Upper lobe of left lung (tissue), 6 donors: ENCODE measurements around the gene ENTREP3. TPM values are rescaled to one million over a fixed set of nuclear protein-coding genes. Genes with fewer than 3 reads are reported as not detected.
"Not testable (repeated sequence)": the region's sequence is repeated elsewhere in the genome, so short reads cannot be mapped to it uniquely, and the experiment has no call there.

Experiments used
- ATAC-seq, 2 donors: fragments of 200-7000 bp; cut with Tn5 transposase; one replicate each; pipeline ENCODE4 v1.9.1; 2022; ENCODE audit warnings: mild to moderate bottlenecking in 2 of 2, moderate library complexity in 2 of 2; ENCODE audit not compliant: low FRiP score in 2 of 2
- DNase-seq, 2 donors: peaks; one replicate each; pipeline ENCODE4 v3.0.0-alpha.2; 2019 to 2020
- H3K27ac ChIP-seq, 4 donors: fragments of 200-600 bp; sonication (generic); one replicate each; pipeline ENCODE4 v1.5.1; 2016 to 2019
- H3K27me3 ChIP-seq, 4 donors: fragments of 200-600 bp; sonication (generic); one replicate each; pipeline ENCODE4 v1.5.1; 2017 to 2019
- H3K36me3 ChIP-seq, 4 donors: fragments of 200-600 bp; sonication (generic); one replicate each; pipeline ENCODE4 v1.5.1; 2016 to 2019
- H3K4me1 ChIP-seq, 4 donors: fragments of 200-600 bp; sonication (generic); one replicate each; pipeline ENCODE4 v1.5.1; 2018 to 2019
- H3K4me3 ChIP-seq, 4 donors: fragments of 200-600 bp; sonication (generic); one replicate each; pipeline ENCODE4 v1.5.1; 2017 to 2019; ENCODE audit warnings: mild to moderate bottlenecking in 2 of 4, moderate library complexity in 1 of 4
- H3K9me3 ChIP-seq, 4 donors: fragments of 200-600 bp; sonication (generic); one replicate each; pipeline ENCODE4 v1.5.1; 2018 to 2019
- CTCF ChIP-seq, 6 experiments: fragments of 450-650 bp in 4 of 6; fragments of 200-600 bp in 2 of 6; sonication (generic) in 2 of 6; IDR thresholded peaks; one replicate each; pipeline ENCODE4 v1.5.1; 2016 to 2019; ENCODE audit warnings: antibody characterized with exemption in 6 of 6
- EP300 ChIP-seq, 4 donors: sonication (generic); formaldehyde crosslinking; IDR thresholded peaks; one replicate each; pipeline ENCODE4 v1.5.1; 2017; ENCODE audit warnings: antibody characterized with exemption in 4 of 4, control low read depth in 2 of 4
- POLR2A ChIP-seq, 4 donors: fragments of 450-650 bp; IDR thresholded peaks; one replicate each; pipeline ENCODE4 v1.5.1; 2016 to 2017; ENCODE audit warnings: antibody characterized with exemption in 4 of 4, mild to moderate bottlenecking in 2 of 4
- POLR2AphosphoS5 ChIP-seq, 2 donors: sonication (generic); formaldehyde crosslinking; IDR thresholded peaks; one replicate each; pipeline ENCODE4 v1.5.1; 2017; ENCODE audit warnings: antibody characterized with exemption in 2 of 2
- WGBS, 2 donors: methylation state at CpG; one replicate each; pipeline ENCODE4 v1.1.5; 2017 to 2018; 5-methylcytosine and 5-hydroxymethylcytosine counted together
- total RNA-seq, 6 donors: library from RNA; depleted of rRNA in 4 of 6; stranded (reverse); fragments of >200 nt in 4 of 6; gene quantifications; one replicate each; pipeline versions ENCODE4 v1.1.0 to v1.2.1, GENCODE V29; 2016 to 2021
- donor health status: DM: no; HTN: no; CAD: no; lungs with moderate emphysema.
- donor health status: DM: no; HTN: yes; CAD: no; lungs with severe emphysema.

The ENTREP3 gene
- total RNA-seq, 6 donors from 2014 or later: 9.3 to 30.3 (median 20.6) TPM

- Histone ChIP-seq H3K4me3 (no peak overlapping the region), H3K27me3 (peaks cover 0 to 15% (median 7%) of the 10 kb centered on the region in 4 donors), H3K4me1 (peaks cover 0 to 10% (median 7%) of the 10 kb centered on the region in 4 donors), H3K9me3 (no peaks in the 10 kb centered on the region), H3K36me3 (no peaks in the 10 kb centered on the region), H3K27ac (no peak overlapping the region)
- ATAC-seq (peak in 1 of 2 donors; percentile 57), DNase-seq (peak in 1 of 2 donors; percentile 82)
- WGBS, 2 donors: 20 to 26% methylated on average over 17 to 30 of the region's 47 CpGs
- TF ChIP-seq EP300 (IDR thresholded peaks at IDR 0.05) (no peak), CTCF (IDR thresholded peaks at IDR 0.05) (no peak), POLR2A (IDR thresholded peaks at IDR 0.05) (no peak), POLR2AphosphoS5 (IDR thresholded peaks at IDR 0.05) (no peak)
Observed at GRCh38 chr1:155295183-155295941, 40.1 kb upstream of the ENTREP3 start.

DNA sequence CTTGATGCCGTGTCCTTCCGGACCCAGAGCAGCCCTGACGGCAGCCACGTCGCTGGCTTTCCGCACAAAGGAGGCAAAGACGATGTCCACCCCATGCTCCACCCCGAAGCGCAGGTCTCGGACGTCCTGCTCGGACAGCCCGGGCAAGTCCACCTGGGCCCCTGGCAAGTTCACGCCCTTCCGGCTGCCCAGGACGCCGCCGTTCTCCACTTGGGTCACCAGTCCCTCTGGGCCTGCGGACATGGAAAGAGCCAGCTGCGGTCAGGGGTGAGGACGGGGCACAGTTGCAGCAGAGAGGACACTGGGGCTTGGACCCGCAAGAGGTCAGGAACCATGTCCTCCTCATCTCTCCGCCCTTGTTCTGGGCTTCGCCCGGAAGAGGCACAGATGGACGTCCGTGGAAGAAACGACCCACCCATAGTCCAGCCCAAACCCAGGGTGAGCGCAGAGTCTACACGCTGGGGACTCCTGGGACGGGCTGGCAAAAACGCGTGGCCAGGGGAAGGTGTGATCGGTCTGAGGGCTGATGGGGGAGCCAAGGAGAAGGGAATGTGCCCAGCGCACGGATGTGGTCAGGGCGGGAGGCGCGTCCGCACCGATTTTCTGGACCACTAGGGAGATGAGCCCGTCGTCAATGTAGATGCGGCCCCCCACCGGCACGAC lies 39.4 kb upstream of the ENTREP3 start:
- DNase-seq: peak in 1 of 2 donors; percentile 81
- no peak overlapping the region for H3K27ac ChIP-seq
- peaks cover 0 to 15% (median 7%) of the 10 kb centered on the region in 4 donors for H3K27me3 ChIP-seq
- H3K4me3 ChIP-seq: no peak overlapping the region
- ATAC-seq: peak in 1 of 2 donors; percentile 38
- no peaks in the 10 kb centered on the region for H3K36me3 ChIP-seq
- TF ChIP-seq POLR2AphosphoS5 (IDR thresholded peaks at IDR 0.05) (no peak), EP300 (IDR thresholded peaks at IDR 0.05) (no peak), CTCF (IDR thresholded peaks at IDR 0.05) (no peak), POLR2A (IDR thresholded peaks at IDR 0.05) (no peak)
- WGBS, 2 donors: 40 to 49% methylated on average over 15 to 46 of the region's 46 CpGs
- no peaks in the 10 kb centered on the region for H3K9me3 ChIP-seq
- H3K4me1 ChIP-seq: peaks cover 0 to 10% (median 7%) of the 10 kb centered on the region in 4 donors

DNA sequence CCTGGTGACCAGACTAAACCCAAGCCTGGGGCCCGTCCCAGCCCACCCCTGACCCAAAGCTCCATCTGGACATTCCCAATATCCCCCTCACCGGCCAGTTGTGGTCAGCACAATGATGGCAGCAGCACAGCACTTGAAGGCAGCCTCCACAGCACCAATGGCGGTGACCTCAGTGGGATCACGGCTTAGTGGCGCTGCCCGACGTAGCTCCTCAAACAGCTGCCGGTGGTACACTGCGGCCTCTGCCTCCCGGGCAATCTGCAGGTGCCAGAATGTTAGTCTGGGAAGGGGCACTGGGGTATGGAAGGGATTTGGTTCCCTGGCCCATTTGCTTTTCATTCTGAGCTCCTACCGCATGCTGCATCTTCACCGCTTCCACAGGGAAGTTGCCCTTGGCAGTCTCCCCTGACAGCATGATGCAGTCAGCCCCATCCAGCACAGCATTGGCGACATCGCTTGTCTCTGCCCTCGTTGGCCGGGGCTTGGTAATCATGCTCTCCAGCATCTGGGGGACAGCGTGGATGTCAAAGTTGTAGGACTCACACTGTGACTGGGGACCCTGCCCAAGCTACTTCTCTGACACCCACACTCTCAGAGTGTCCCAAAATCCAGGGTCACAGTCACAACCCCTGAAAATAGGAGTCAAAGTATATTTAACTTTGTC lies 37.9 kb upstream of the ENTREP3 start:
- ATAC-seq: no peak
- Histone ChIP-seq H3K27me3 (peaks cover 0 to 15% (median 7%) of the 10 kb centered on the region in 4 donors), H3K27ac (no peak overlapping the region), H3K36me3 (no peaks in the 10 kb centered on the region), H3K4me3 (no peak overlapping the region), H3K9me3 (no peaks in the 10 kb centered on the region), H3K4me1 (peaks cover 0 to 10% (median 7%) of the 10 kb centered on the region in 4 donors)
- peak in 1 of 2 donors; percentile 54 for DNase-seq
- TF ChIP-seq POLR2AphosphoS5 (IDR thresholded peaks at IDR 0.05) (no peak), CTCF (IDR thresholded peaks at IDR 0.05) (no peak), EP300 (IDR thresholded peaks at IDR 0.05) (no peak), POLR2A (IDR thresholded peaks at IDR 0.05) (no peak)
- 79 to 88% methylated on average over 4 to 16 of the region's 17 CpGs for WGBS, 2 donors

DNA sequence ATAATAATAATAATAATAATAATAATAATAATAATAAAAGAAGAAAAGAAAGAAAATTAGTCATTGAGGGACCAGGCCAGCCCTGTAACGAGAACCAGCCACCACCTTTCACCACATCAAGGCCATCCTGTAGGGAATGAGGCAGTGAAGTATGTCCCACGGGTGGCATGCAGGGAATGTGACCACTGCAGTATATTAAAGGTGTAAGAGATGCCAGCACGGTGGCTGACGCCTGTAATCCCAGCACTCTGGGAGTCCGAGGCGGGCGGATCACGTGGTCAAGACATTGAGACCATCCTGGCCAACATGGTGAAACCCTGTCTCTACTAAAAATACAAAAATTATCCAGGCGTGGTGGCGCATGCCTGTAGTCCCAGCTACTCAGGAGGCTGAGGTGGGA lies 35.7 kb upstream of the ENTREP3 start:
- WGBS, 2 donors: 83 to 90% methylated on average over 10 of the region's 10 CpGs
- not testable (repeated sequence) for DNase-seq, H3K9me3 ChIP-seq, ATAC-seq, H3K4me3 ChIP-seq, H3K4me1 ChIP-seq, H3K27ac ChIP-seq, H3K36me3 ChIP-seq
- peaks cover 0 to 15% (median 7%) of the 10 kb centered on the region in 4 donors for H3K27me3 ChIP-seq

GRCh38 chr1:155287987-155288543 lies 32.8 kb upstream of the ENTREP3 start:
- Histone ChIP-seq H3K36me3 (no peaks in the 10 kb centered on the region), H3K9me3 (no peaks in the 10 kb centered on the region), H3K27me3 (no peaks in the 10 kb centered on the region), H3K27ac (no peak overlapping the region), H3K4me3 (no peak overlapping the region), H3K4me1 (no peaks in the 10 kb centered on the region)
- ATAC-seq (no peak), DNase-seq (peak in 1 of 2 donors; percentile 67)
- 93 to 96% methylated on average over 14 to 20 of the region's 21 CpGs for WGBS, 2 donors
- no peak for TF ChIP-seq POLR2A (IDR thresholded peaks at IDR 0.05)
